Measurements from ENCODE around the gene PTPRE.

- TF ChIP-seq POLR2A (IDR thresholded peaks at IDR 0.05) (no peak), CTCF (IDR thresholded peaks at IDR 0.05) (no peak)
These were observed 206.1 kb downstream of the PTPRE start for GRCh38 chr10:128113026-128113425.
